Retinal pigment epithelial cell (primary cell): ENCODE measurements around the gene TMEM255B.

Source experiments
- DNase-seq: peaks from one replicate; pipeline ENCODE4 v3.0.0-alpha.2; 2010; ENCODE audit warnings: low read depth
- H3K4me3 ChIP-seq: 2 replicates; pipeline ENCODE4 v1.5.1; 2011; ENCODE audit warnings: mild to moderate bottlenecking, low read length, control low read depth, moderate library complexity
- TF ChIP-seq, protein P1 (sequence below): conservative IDR thresholded peaks from 2 replicates; pipeline ENCODE4 v1.5.1; 2011; ENCODE audit warnings: low read depth, low read length, control low read depth, inconsistent platforms

Gene TMEM255B

GRCh38 chr13:113770937-113771336 is 11.9 kb downstream of the TMEM255B start:
- no peak for DNase-seq
- TF ChIP-seq, protein P1, sequence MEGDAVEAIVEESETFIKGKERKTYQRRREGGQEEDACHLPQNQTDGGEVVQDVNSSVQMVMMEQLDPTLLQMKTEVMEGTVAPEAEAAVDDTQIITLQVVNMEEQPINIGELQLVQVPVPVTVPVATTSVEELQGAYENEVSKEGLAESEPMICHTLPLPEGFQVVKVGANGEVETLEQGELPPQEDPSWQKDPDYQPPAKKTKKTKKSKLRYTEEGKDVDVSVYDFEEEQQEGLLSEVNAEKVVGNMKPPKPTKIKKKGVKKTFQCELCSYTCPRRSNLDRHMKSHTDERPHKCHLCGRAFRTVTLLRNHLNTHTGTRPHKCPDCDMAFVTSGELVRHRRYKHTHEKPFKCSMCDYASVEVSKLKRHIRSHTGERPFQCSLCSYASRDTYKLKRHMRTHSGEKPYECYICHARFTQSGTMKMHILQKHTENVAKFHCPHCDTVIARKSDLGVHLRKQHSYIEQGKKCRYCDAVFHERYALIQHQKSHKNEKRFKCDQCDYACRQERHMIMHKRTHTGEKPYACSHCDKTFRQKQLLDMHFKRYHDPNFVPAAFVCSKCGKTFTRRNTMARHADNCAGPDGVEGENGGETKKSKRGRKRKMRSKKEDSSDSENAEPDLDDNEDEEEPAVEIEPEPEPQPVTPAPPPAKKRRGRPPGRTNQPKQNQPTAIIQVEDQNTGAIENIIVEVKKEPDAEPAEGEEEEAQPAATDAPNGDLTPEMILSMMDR = no peak
- H3K4me3 ChIP-seq = no peak overlapping the region

- DNase-seq = no peak
- TF ChIP-seq, protein P1 = no peak
- H3K4me3 ChIP-seq = no peak overlapping the region
These were observed 12.8 kb downstream of the TMEM255B start for GRCh38 chr13:113771709-113772331.

DNA sequence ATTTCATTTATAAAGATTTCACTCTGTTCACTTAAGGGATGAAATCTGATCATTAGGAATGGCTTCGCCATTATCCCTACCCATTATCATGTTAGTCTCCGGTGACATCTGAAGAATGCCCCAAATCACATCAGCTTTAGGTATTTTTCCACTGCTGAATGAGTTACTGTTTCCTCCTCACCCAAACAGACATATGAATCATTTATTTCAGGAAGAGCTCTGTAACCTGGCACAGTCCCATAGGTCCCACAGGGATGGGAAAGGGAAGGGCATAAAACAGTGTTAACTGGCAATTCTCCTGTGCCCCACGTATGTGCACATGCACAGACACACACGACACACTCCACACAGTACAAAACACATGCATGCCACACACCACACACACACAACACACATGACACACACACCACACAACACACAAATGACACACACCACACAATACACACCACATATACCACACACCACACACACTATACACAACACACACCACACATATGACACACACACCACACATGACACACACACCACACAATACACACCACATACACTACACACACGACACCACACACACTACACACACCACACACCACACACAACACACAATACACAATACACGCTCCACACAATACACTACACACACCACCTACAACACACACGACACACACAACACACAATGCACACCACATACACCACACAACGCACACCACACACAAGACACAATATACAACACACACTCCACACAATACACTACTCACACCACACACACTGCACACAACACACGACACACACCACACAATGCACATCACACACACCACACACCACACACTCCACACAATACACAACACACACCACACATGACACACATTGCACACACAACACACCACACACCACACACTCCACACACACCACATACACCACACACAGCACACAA is 15.4 kb downstream of the TMEM255B start:
- TF ChIP-seq, protein P1 = no peak
- H3K4me3 ChIP-seq = no peak overlapping the region
- no peak for DNase-seq

GRCh38 chr13:113775451-113776145 is 16.6 kb downstream of the TMEM255B start:
- DNase-seq = no peak
- TF ChIP-seq, protein P1 = no peak
- H3K4me3 ChIP-seq = no peak overlapping the region

- no peak for DNase-seq
- TF ChIP-seq, protein P1 = no peak
- H3K4me3 ChIP-seq = no peak overlapping the region
These were observed 17.5 kb downstream of the TMEM255B start for GRCh38 chr13:113776231-113777125.
